ENCODE measurements around the gene PIGL. TPM values are rescaled to one million over a fixed set of nuclear protein-coding genes. Genes with fewer than 3 reads are reported as not detected.

Gene PIGL
- total RNA-seq, 1 experiment from 2014 or later, result 44.1 TPM

GRCh38 chr17:16269658-16270057 is 52.6 kb downstream of the PIGL start (continued):
- no peak for TF ChIP-seq PRDM15 (CRISPR knock-in tag; IDR thresholded peaks at IDR 0.05)

- ATAC-seq, result no peak
- TF ChIP-seq ERG (CRISPR knock-in tag; IDR thresholded peaks at IDR 0.05) (no peak), ELF4 (CRISPR knock-in tag; IDR thresholded peaks at IDR 0.05; ENCODE audit: low read depth) (no peak), RELA (CRISPR knock-in tag; IDR thresholded peaks at IDR 0.05; ENCODE audit: borderline replicate concordance) (no peak), RORB (CRISPR knock-in tag; IDR thresholded peaks at IDR 0.05) (no peak), NFE2L1 (CRISPR knock-in tag; IDR thresholded peaks at IDR 0.05) (no peak), ATF3 (CRISPR knock-in tag; conservative IDR thresholded peaks at IDR 0.05) (no peak), FOXP4 (CRISPR knock-in tag; IDR thresholded peaks at IDR 0.05) (no peak)
- ChIA-PET POLR2A (no interaction called here), CTCF (interaction anchor here (1.4 to 1.6 kb wide), 2 partner anchors 14 to 15 kb away, joined by 3 to 8 read pairs; no protein-coding TSS in a partner anchor)
- Mint-ChIP-seq H3K4me3 (no peak overlapping the region), H3K4me1 (no peaks in the 10 kb centered on the region), H3K27me3 (ENCODE audit: low read depth) (no peaks in the 10 kb centered on the region), H3K9me3 (peaks cover 23% of the 10 kb centered on the region), H3K27ac (no peak overlapping the region), H3K36me3 (peaks cover 20% of the 10 kb centered on the region)
- no peak for DNase-seq (ENCODE audit: low spot score)
These were observed 55.3 kb downstream of the PIGL start for GRCh38 chr17:16272111-16272840.

GRCh38 chr17:16273499-16273898 is 56.5 kb downstream of the PIGL start:
- H3K9me3 Mint-ChIP-seq, result peaks cover 30% of the 10 kb centered on the region
- ATAC-seq (no peak), DNase-seq (ENCODE audit: low spot score) (no peak)
- H3K36me3 Mint-ChIP-seq, result peaks cover 32% of the 10 kb centered on the region
- ChIA-PET POLR2A (no interaction called here), CTCF (interaction anchor here (1.6 kb wide), 1 partner anchor 13 kb away, joined by 8 read pairs; no protein-coding TSS in a partner anchor)
- no peak overlapping the region for H3K27ac Mint-ChIP-seq
- no peaks in the 10 kb centered on the region for H3K4me1 Mint-ChIP-seq
- H3K4me3 Mint-ChIP-seq, result no peak overlapping the region
- no peaks in the 10 kb centered on the region for H3K27me3 Mint-ChIP-seq (ENCODE audit: low read depth)
- TF ChIP-seq ZNF396 (CRISPR knock-in tag; IDR thresholded peaks at IDR 0.05; ENCODE audit: borderline replicate concordance), result no peak
- TF ChIP-seq NR3C1 (CRISPR knock-in tag; conservative IDR thresholded peaks at IDR 0.05; ENCODE audit: low read depth), result no peak
- TF ChIP-seq STAT6 (CRISPR knock-in tag; conservative IDR thresholded peaks at IDR 0.05; ENCODE audit: low read depth), result no peak
- no peak for TF ChIP-seq ZNF512 (CRISPR knock-in tag; IDR thresholded peaks at IDR 0.05; ENCODE audit: borderline replicate concordance)
- TF ChIP-seq NR2C2 (CRISPR knock-in tag; IDR thresholded peaks at IDR 0.05), result no peak
- TF ChIP-seq NFATC4 (CRISPR knock-in tag; IDR thresholded peaks at IDR 0.05), result no peak
- TF ChIP-seq ZNF281 (CRISPR knock-in tag; IDR thresholded peaks at IDR 0.05), result no peak

All from WTC11 (cell line).